CD14-positive monocyte (primary cell): ENCODE data around the gene GPHN. TPM values are rescaled to one million over a fixed set of nuclear protein-coding genes. Genes with fewer than 3 reads are reported as not detected.

Experiments used
- DNase-seq, 3 donors: peaks; one replicate each; pipeline ENCODE4 v3.0.0-alpha.2; 2011 to 2022
- H2AFZ ChIP-seq: 2 replicates; pipeline ENCODE4 v1.6.0; 2012; ENCODE audit warnings: mild to moderate bottlenecking, low read depth, low read length, inconsistent platforms; ENCODE audit not compliant: insufficient read depth, poor library complexity, severe bottlenecking
- H3K27ac ChIP-seq, 2 donors: 1 replicate in 1 of 2; 2 replicates in 1 of 2; pipeline ENCODE4 v1.5.1; 2012 to 2013; ENCODE audit warnings: low read length in 2 of 2, control low read depth in 1 of 2, inconsistent platforms in 1 of 2, low read depth in 1 of 2, mild to moderate bottlenecking in 1 of 2
- H3K27me3 ChIP-seq, 2 donors: one replicate each; pipeline versions ENCODE4 v1.6.0 to v1.6.1; 2011 to 2013; ENCODE audit warnings: low read length in 2 of 2; ENCODE audit not compliant: control insufficient read depth in 2 of 2, insufficient read depth in 2 of 2
- H3K36me3 ChIP-seq, 2 donors: replicated peaks in 1 of 2; 1 replicate in 1 of 2; 2 replicates in 1 of 2; pipeline versions ENCODE4 v1.5.1 to v1.6.1; 2012 to 2013; ENCODE audit warnings: low read length in 2 of 2, control low read depth in 1 of 2, inconsistent platforms in 1 of 2, mild to moderate bottlenecking in 1 of 2; ENCODE audit not compliant: insufficient read depth in 2 of 2, control insufficient read depth in 1 of 2
- H3K4me1 ChIP-seq, 2 donors: 1 replicate in 1 of 2; 2 replicates in 1 of 2; pipeline versions ENCODE4 v1.5.1 to v1.6.1; 2012 to 2013; ENCODE audit warnings: low read length in 2 of 2, control low read depth in 1 of 2, inconsistent platforms in 1 of 2, mild to moderate bottlenecking in 1 of 2, moderate library complexity in 1 of 2; ENCODE audit not compliant: insufficient read depth in 2 of 2, control insufficient read depth in 1 of 2
- H3K4me2 ChIP-seq: replicated peaks from 2 replicates; pipeline ENCODE3; 2012; ENCODE audit warnings: low read length, moderate library complexity, mild to moderate bottlenecking; ENCODE audit not compliant: poor library complexity, severe bottlenecking; ENCODE audit errors: extremely low read depth
- H3K4me3 ChIP-seq, 3 experiments: fragments of 200-600 bp in 1 of 3; sonication (generic) in 1 of 3; replicated peaks in 1 of 3; 1 replicate in 2 of 3; 2 replicates in 1 of 3; pipeline ENCODE4 v1.5.1; 2011 to 2013; ENCODE audit warnings: low read length in 3 of 3, mild to moderate bottlenecking in 3 of 3, control low read depth in 2 of 3, low read depth in 2 of 3, inconsistent platforms in 1 of 3, moderate library complexity in 1 of 3
- H3K79me2 ChIP-seq: 2 replicates; pipeline ENCODE4 v1.6.0; 2012; ENCODE audit warnings: mild to moderate bottlenecking, control low read depth, inconsistent platforms, low read length, moderate library complexity; ENCODE audit not compliant: insufficient read depth
- H3K9ac ChIP-seq: 2 replicates; pipeline ENCODE4 v1.6.0; 2017; ENCODE audit warnings: low read length, mild to moderate bottlenecking; ENCODE audit not compliant: insufficient read depth, poor library complexity, severe bottlenecking
- H3K9me3 ChIP-seq, 2 donors: replicated peaks in 1 of 2; 1 replicate in 1 of 2; 2 replicates in 1 of 2; pipeline versions ENCODE4 v1.5.1 to v1.6.1; 2012 to 2013; ENCODE audit warnings: low read length in 2 of 2, control low read depth in 1 of 2; ENCODE audit not compliant: control insufficient read depth in 1 of 2, insufficient read depth in 1 of 2
- H4K20me1 ChIP-seq: 2 replicates; pipeline ENCODE4 v1.6.0; 2012; ENCODE audit warnings: mild to moderate bottlenecking, low read length, control low read depth, moderate library complexity; ENCODE audit not compliant: insufficient read depth
- H3K27ac Mint-ChIP-seq, 7 donors: one replicate each; pipeline ENCODE4 v1.8.0; 2020; ENCODE audit warnings: mild to moderate bottlenecking in 7 of 7, mixed read lengths in 7 of 7, moderate library complexity in 6 of 7, inconsistent platforms in 2 of 7
- H3K27me3 Mint-ChIP-seq, 3 donors: one replicate each; pipeline ENCODE4 v1.8.0; 2021 to 2022; ENCODE audit warnings: low read depth in 3 of 3, mild to moderate bottlenecking in 3 of 3, mixed read lengths in 3 of 3, moderate library complexity in 3 of 3, inconsistent platforms in 1 of 3
- H3K36me3 Mint-ChIP-seq, 2 donors: one replicate each; pipeline ENCODE4 v1.8.0; 2020; ENCODE audit warnings: mixed read lengths in 2 of 2, inconsistent platforms in 1 of 2, mild to moderate bottlenecking in 1 of 2
- H3K4me1 Mint-ChIP-seq: one replicate; pipeline ENCODE4 v1.8.0; 2020; ENCODE audit warnings: mild to moderate bottlenecking, mixed read lengths
- H3K4me3 Mint-ChIP-seq, 2 donors: one replicate each; pipeline ENCODE4 v1.8.0; 2020; ENCODE audit warnings: mild to moderate bottlenecking in 2 of 2, mixed read lengths in 2 of 2, moderate library complexity in 1 of 2
- H3K9me3 Mint-ChIP-seq, 7 donors: one replicate each; pipeline ENCODE4 v1.8.0; 2020 to 2022; ENCODE audit warnings: mixed read lengths in 7 of 7, mild to moderate bottlenecking in 6 of 7, moderate library complexity in 6 of 7, inconsistent platforms in 2 of 7
- CTCF ChIP-seq: fragments of 200-600 bp; IDR thresholded peaks from one replicate; pipeline ENCODE4 v1.8.0; 2022; ENCODE audit warnings: antibody characterized with exemption, mild to moderate bottlenecking
- WGBS: methylation state at CpG from one replicate; pipeline ENCODE4 v1.1.5; 2013; ENCODE audit warnings: missing lambda C conversion rate; ENCODE audit not compliant: insufficient coverage; 5-methylcytosine and 5-hydroxymethylcytosine counted together
- intact Hi-C, 2 donors: fragments of 100-400 bp; cut with micrococcal nuclease; formaldehyde crosslinking; loops; one replicate each; pipeline versions ENCODE4 v1.15.0 to v1.15.1; 2023
- polyA plus RNA-seq, 3 donors: library from polyadenylated mRNA; depleted of rRNA in 1 of 3; unstranded in 2 of 3; stranded (reverse) in 1 of 3; fragments of 300-500 nt in 2 of 3; fragments of >200 nt in 1 of 3; fragmentation: Illumina TruSeq in 2 of 3; gene quantifications; 1 replicate in 2 of 3; 2 replicates in 1 of 3; pipeline ENCODE4 v1.2.3, GENCODE V29; 2012 to 2021

The GPHN gene
- polyA plus RNA-seq, 3 donors: 1.9 to 3.1 (median 3.0) TPM

- Histone ChIP-seq H3K79me2 (no peaks in the 10 kb centered on the region), H2AFZ (no peak overlapping the region), H3K27me3 (no peaks in the 10 kb centered on the region), H4K20me1 (no peaks in the 10 kb centered on the region), H3K27ac (no peak overlapping the region), H3K4me2 (no peak overlapping the region), H3K4me1 (no peaks in the 10 kb centered on the region), H3K9ac (no peak overlapping the region), H3K9me3 (peaks cover 4 to 5% of the 10 kb centered on the region in 2 donors), H3K36me3 (no peaks in the 10 kb centered on the region), H3K4me3 (no peak overlapping the region)
- Mint-ChIP-seq H3K36me3 (no peaks in the 10 kb centered on the region), H3K4me1 (peaks cover 2% of the 10 kb centered on the region), H3K4me3 (no peak overlapping the region), H3K27ac (no peak overlapping the region), H3K27me3 (no peaks in the 10 kb centered on the region), H3K9me3 (peaks cover 3 to 17% (median 9%) of the 10 kb centered on the region in 7 donors)
- no peak for DNase-seq
- TF ChIP-seq CTCF: no peak
- intact Hi-C loops: no loop called here
These were observed 96.0 kb downstream of the GPHN start for GRCh38 chr14:66603945-66604344.

- peaks cover 8 to 20% (median 14%) of the 10 kb centered on the region in 7 donors for H3K9me3 Mint-ChIP-seq
These were observed 98.9 kb downstream of the GPHN start for GRCh38 chr14:66606826-66607225.

More at GRCh38 chr14:66606826-66607225, 98.9 kb downstream of the GPHN start:
- H2AFZ ChIP-seq: no peak overlapping the region
- intact Hi-C loops: no loop called here
- Mint-ChIP-seq H3K36me3 (no peaks in the 10 kb centered on the region), H3K4me3 (no peak overlapping the region), H3K4me1 (peaks cover 2% of the 10 kb centered on the region), H3K27me3 (no peaks in the 10 kb centered on the region), H3K27ac (no peak overlapping the region)
- H3K27ac ChIP-seq: no peak overlapping the region
- no peaks in the 10 kb centered on the region for H3K79me2 ChIP-seq
- DNase-seq: no peak
- H4K20me1 ChIP-seq: no peaks in the 10 kb centered on the region
- no peak overlapping the region for H3K4me3 ChIP-seq
- WGBS: 93% methylated on average over 2 of the region's 2 CpGs
- H3K4me1 ChIP-seq: no peaks in the 10 kb centered on the region
- no peaks in the 10 kb centered on the region for H3K36me3 ChIP-seq
- H3K4me2 ChIP-seq: no peak overlapping the region
- no peaks in the 10 kb centered on the region for H3K27me3 ChIP-seq
- peaks cover 4 to 5% of the 10 kb centered on the region in 2 donors for H3K9me3 ChIP-seq
- TF ChIP-seq CTCF: no peak
- no peak overlapping the region for H3K9ac ChIP-seq
